CD14-positive monocyte (primary cell): ENCODE measurements around the gene PIP5K1C. TPM values are rescaled to one million over a fixed set of nuclear protein-coding genes. Genes with fewer than 3 reads are reported as not detected.

Source experiments
- DNase-seq, 3 donors: peaks; one replicate each; pipeline ENCODE4 v3.0.0-alpha.2; 2011 to 2022
- H2AFZ ChIP-seq: 2 replicates; pipeline ENCODE4 v1.6.0; 2012; ENCODE audit warnings: mild to moderate bottlenecking, low read depth, low read length, inconsistent platforms; ENCODE audit not compliant: insufficient read depth, poor library complexity, severe bottlenecking
- H3K27ac ChIP-seq, 2 donors: 1 replicate in 1 of 2; 2 replicates in 1 of 2; pipeline ENCODE4 v1.5.1; 2012 to 2013; ENCODE audit warnings: low read length in 2 of 2, control low read depth in 1 of 2, inconsistent platforms in 1 of 2, low read depth in 1 of 2, mild to moderate bottlenecking in 1 of 2
- H3K27me3 ChIP-seq, 2 donors: one replicate each; pipeline versions ENCODE4 v1.6.0 to v1.6.1; 2011 to 2013; ENCODE audit warnings: low read length in 2 of 2; ENCODE audit not compliant: control insufficient read depth in 2 of 2, insufficient read depth in 2 of 2
- H3K36me3 ChIP-seq, 2 donors: replicated peaks in 1 of 2; 1 replicate in 1 of 2; 2 replicates in 1 of 2; pipeline versions ENCODE4 v1.5.1 to v1.6.1; 2012 to 2013; ENCODE audit warnings: low read length in 2 of 2, control low read depth in 1 of 2, inconsistent platforms in 1 of 2, mild to moderate bottlenecking in 1 of 2; ENCODE audit not compliant: insufficient read depth in 2 of 2, control insufficient read depth in 1 of 2
- H3K4me1 ChIP-seq, 2 donors: 1 replicate in 1 of 2; 2 replicates in 1 of 2; pipeline versions ENCODE4 v1.5.1 to v1.6.1; 2012 to 2013; ENCODE audit warnings: low read length in 2 of 2, control low read depth in 1 of 2, inconsistent platforms in 1 of 2, mild to moderate bottlenecking in 1 of 2, moderate library complexity in 1 of 2; ENCODE audit not compliant: insufficient read depth in 2 of 2, control insufficient read depth in 1 of 2
- H3K4me2 ChIP-seq: replicated peaks from 2 replicates; pipeline ENCODE3; 2012; ENCODE audit warnings: low read length, moderate library complexity, mild to moderate bottlenecking; ENCODE audit not compliant: poor library complexity, severe bottlenecking; ENCODE audit errors: extremely low read depth
- H3K4me3 ChIP-seq, 3 experiments: fragments of 200-600 bp in 1 of 3; sonication (generic) in 1 of 3; replicated peaks in 1 of 3; 1 replicate in 2 of 3; 2 replicates in 1 of 3; pipeline ENCODE4 v1.5.1; 2011 to 2013; ENCODE audit warnings: low read length in 3 of 3, mild to moderate bottlenecking in 3 of 3, control low read depth in 2 of 3, low read depth in 2 of 3, inconsistent platforms in 1 of 3, moderate library complexity in 1 of 3
- H3K79me2 ChIP-seq: 2 replicates; pipeline ENCODE4 v1.6.0; 2012; ENCODE audit warnings: mild to moderate bottlenecking, control low read depth, inconsistent platforms, low read length, moderate library complexity; ENCODE audit not compliant: insufficient read depth
- H3K9ac ChIP-seq: 2 replicates; pipeline ENCODE4 v1.6.0; 2017; ENCODE audit warnings: low read length, mild to moderate bottlenecking; ENCODE audit not compliant: insufficient read depth, poor library complexity, severe bottlenecking
- H3K9me3 ChIP-seq, 2 donors: replicated peaks in 1 of 2; 1 replicate in 1 of 2; 2 replicates in 1 of 2; pipeline versions ENCODE4 v1.5.1 to v1.6.1; 2012 to 2013; ENCODE audit warnings: low read length in 2 of 2, control low read depth in 1 of 2; ENCODE audit not compliant: control insufficient read depth in 1 of 2, insufficient read depth in 1 of 2
- H4K20me1 ChIP-seq: 2 replicates; pipeline ENCODE4 v1.6.0; 2012; ENCODE audit warnings: mild to moderate bottlenecking, low read length, control low read depth, moderate library complexity; ENCODE audit not compliant: insufficient read depth
- H3K27ac Mint-ChIP-seq, 7 donors: one replicate each; pipeline ENCODE4 v1.8.0; 2020; ENCODE audit warnings: mild to moderate bottlenecking in 7 of 7, mixed read lengths in 7 of 7, moderate library complexity in 6 of 7, inconsistent platforms in 2 of 7
- H3K27me3 Mint-ChIP-seq, 3 donors: one replicate each; pipeline ENCODE4 v1.8.0; 2021 to 2022; ENCODE audit warnings: low read depth in 3 of 3, mild to moderate bottlenecking in 3 of 3, mixed read lengths in 3 of 3, moderate library complexity in 3 of 3, inconsistent platforms in 1 of 3
- H3K36me3 Mint-ChIP-seq, 2 donors: one replicate each; pipeline ENCODE4 v1.8.0; 2020; ENCODE audit warnings: mixed read lengths in 2 of 2, inconsistent platforms in 1 of 2, mild to moderate bottlenecking in 1 of 2
- H3K4me1 Mint-ChIP-seq: one replicate; pipeline ENCODE4 v1.8.0; 2020; ENCODE audit warnings: mild to moderate bottlenecking, mixed read lengths
- H3K4me3 Mint-ChIP-seq, 2 donors: one replicate each; pipeline ENCODE4 v1.8.0; 2020; ENCODE audit warnings: mild to moderate bottlenecking in 2 of 2, mixed read lengths in 2 of 2, moderate library complexity in 1 of 2
- H3K9me3 Mint-ChIP-seq, 7 donors: one replicate each; pipeline ENCODE4 v1.8.0; 2020 to 2022; ENCODE audit warnings: mixed read lengths in 7 of 7, mild to moderate bottlenecking in 6 of 7, moderate library complexity in 6 of 7, inconsistent platforms in 2 of 7
- WGBS: methylation state at CpG from one replicate; pipeline ENCODE4 v1.1.5; 2013; ENCODE audit warnings: missing lambda C conversion rate; ENCODE audit not compliant: insufficient coverage; 5-methylcytosine and 5-hydroxymethylcytosine counted together
- intact Hi-C, 2 donors: fragments of 100-400 bp; cut with micrococcal nuclease; formaldehyde crosslinking; loops; one replicate each; pipeline versions ENCODE4 v1.15.0 to v1.15.1; 2023
- polyA plus RNA-seq, 3 donors: library from polyadenylated mRNA; depleted of rRNA in 1 of 3; unstranded in 2 of 3; stranded (reverse) in 1 of 3; fragments of 300-500 nt in 2 of 3; fragments of >200 nt in 1 of 3; fragmentation: Illumina TruSeq in 2 of 3; gene quantifications; 1 replicate in 2 of 3; 2 replicates in 1 of 3; pipeline ENCODE4 v1.2.3, GENCODE V29; 2012 to 2021
- TF ChIP-seq, protein P1 (sequence below): fragments of 200-600 bp; IDR thresholded peaks from one replicate; pipeline ENCODE4 v1.8.0; 2022; ENCODE audit warnings: antibody characterized with exemption, mild to moderate bottlenecking

The PIP5K1C gene
- polyA plus RNA-seq, 3 donors, result 6.5 to 19.5 (median 10.1) TPM

DNA sequence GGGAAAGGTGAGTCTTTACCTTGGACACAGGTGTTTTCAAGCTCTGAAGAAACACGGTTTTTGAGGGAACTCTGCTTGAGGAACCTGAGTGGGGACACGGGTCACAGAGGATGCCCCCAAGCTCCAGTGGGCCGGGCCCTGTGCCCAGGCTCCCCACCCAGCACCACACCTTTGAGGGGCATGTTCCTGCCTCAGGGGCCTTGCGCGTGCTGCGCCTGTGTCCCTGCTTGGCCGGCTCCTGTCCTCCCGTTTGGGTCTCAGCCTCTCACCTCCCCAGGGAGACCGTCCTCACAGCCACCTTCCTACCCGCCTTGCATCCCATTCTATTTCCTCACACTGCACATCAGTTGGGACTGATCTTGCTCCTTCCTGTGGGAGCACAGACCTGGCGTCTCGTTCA lies 21.1 kb downstream of the PIP5K1C start:
- no peaks in the 10 kb centered on the region for H3K27me3 ChIP-seq
- Mint-ChIP-seq H3K9me3 (peaks cover 0 to 6% (median under 1%) of the 10 kb centered on the region in 7 donors), H3K4me1 (peaks cover 13% of the 10 kb centered on the region), H3K4me3 (no peak overlapping the region), H3K27me3 (peaks cover 0 to 4% (median 0%) of the 10 kb centered on the region in 3 donors), H3K36me3 (peaks cover 29 to 44% of the 10 kb centered on the region in 2 donors), H3K27ac (peak overlapping the region in 1 of 7 donors; percentile 57)
- peaks cover 9% of the 10 kb centered on the region for H3K79me2 ChIP-seq
- H2AFZ ChIP-seq, result no peak overlapping the region
- H3K36me3 ChIP-seq, result peaks cover 3 to 20% of the 10 kb centered on the region in 2 donors
- H3K4me1 ChIP-seq, result peaks cover 5 to 7% of the 10 kb centered on the region in 2 donors
- H3K9me3 ChIP-seq, result peaks cover 0 to 2% of the 10 kb centered on the region in 2 donors
- WGBS, result 97% methylated on average over 11 of the region's 12 CpGs
- TF ChIP-seq, protein P1, sequence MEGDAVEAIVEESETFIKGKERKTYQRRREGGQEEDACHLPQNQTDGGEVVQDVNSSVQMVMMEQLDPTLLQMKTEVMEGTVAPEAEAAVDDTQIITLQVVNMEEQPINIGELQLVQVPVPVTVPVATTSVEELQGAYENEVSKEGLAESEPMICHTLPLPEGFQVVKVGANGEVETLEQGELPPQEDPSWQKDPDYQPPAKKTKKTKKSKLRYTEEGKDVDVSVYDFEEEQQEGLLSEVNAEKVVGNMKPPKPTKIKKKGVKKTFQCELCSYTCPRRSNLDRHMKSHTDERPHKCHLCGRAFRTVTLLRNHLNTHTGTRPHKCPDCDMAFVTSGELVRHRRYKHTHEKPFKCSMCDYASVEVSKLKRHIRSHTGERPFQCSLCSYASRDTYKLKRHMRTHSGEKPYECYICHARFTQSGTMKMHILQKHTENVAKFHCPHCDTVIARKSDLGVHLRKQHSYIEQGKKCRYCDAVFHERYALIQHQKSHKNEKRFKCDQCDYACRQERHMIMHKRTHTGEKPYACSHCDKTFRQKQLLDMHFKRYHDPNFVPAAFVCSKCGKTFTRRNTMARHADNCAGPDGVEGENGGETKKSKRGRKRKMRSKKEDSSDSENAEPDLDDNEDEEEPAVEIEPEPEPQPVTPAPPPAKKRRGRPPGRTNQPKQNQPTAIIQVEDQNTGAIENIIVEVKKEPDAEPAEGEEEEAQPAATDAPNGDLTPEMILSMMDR, result no peak
- peaks cover 99% of the 10 kb centered on the region for H4K20me1 ChIP-seq
- no peak for DNase-seq
- H3K27ac ChIP-seq, result no peak overlapping the region
- H3K4me2 ChIP-seq, result no peak overlapping the region
- no peak overlapping the region for H3K4me3 ChIP-seq
- intact Hi-C loops, result no loop called here
- no peak overlapping the region for H3K9ac ChIP-seq

GRCh38 chr19:3678188-3678587 lies 22.1 kb downstream of the PIP5K1C start:
- peaks cover 2 to 18% of the 10 kb centered on the region in 2 donors for H3K36me3 ChIP-seq
- WGBS, result 100% methylated on average over 3 of the region's 3 CpGs

More at GRCh38 chr19:3678188-3678587, 22.1 kb downstream of the PIP5K1C start:
- Mint-ChIP-seq H3K36me3 (peaks cover 25 to 43% of the 10 kb centered on the region in 2 donors), H3K27ac (no peak overlapping the region), H3K4me1 (peaks cover 11% of the 10 kb centered on the region), H3K9me3 (peaks cover 0 to 6% (median 0%) of the 10 kb centered on the region in 7 donors), H3K4me3 (no peak overlapping the region), H3K27me3 (peaks cover 0 to 7% (median under 1%) of the 10 kb centered on the region in 3 donors)
- H3K79me2 ChIP-seq, result peaks cover 9% of the 10 kb centered on the region
- no peak overlapping the region for H2AFZ ChIP-seq
- TF ChIP-seq, protein P1, result no peak
- no peak overlapping the region for H3K4me3 ChIP-seq
- no peak for DNase-seq
- no peaks in the 10 kb centered on the region for H3K27me3 ChIP-seq
- H3K9me3 ChIP-seq, result no peaks in the 10 kb centered on the region
- no peak overlapping the region for H3K27ac ChIP-seq
- H3K9ac ChIP-seq, result no peak overlapping the region
- peaks cover 5 to 7% of the 10 kb centered on the region in 2 donors for H3K4me1 ChIP-seq
- H3K4me2 ChIP-seq, result no peak overlapping the region
- H4K20me1 ChIP-seq, result peaks cover 99% of the 10 kb centered on the region
- intact Hi-C loops, result no loop called here
